HUDEP-2 (cell line): Measurements from ENCODE around the gene HS6ST3.
A peak's percentile ranks its signal among the peaks of the same experiment; 100 is the strongest.
"Not testable (repeated sequence)": the region's sequence is repeated elsewhere in the genome, so short reads cannot be mapped to it uniquely, and the experiment has no call there.

Source experiments
- DNase-seq, 76 experiments: peaks; one replicate each; lab custom pipeline; 2025; ENCODE audit not compliant: unreplicated experiment in 76 of 76; lab: John Stamatoyannopoulos, UW

Gene HS6ST3

DNA sequence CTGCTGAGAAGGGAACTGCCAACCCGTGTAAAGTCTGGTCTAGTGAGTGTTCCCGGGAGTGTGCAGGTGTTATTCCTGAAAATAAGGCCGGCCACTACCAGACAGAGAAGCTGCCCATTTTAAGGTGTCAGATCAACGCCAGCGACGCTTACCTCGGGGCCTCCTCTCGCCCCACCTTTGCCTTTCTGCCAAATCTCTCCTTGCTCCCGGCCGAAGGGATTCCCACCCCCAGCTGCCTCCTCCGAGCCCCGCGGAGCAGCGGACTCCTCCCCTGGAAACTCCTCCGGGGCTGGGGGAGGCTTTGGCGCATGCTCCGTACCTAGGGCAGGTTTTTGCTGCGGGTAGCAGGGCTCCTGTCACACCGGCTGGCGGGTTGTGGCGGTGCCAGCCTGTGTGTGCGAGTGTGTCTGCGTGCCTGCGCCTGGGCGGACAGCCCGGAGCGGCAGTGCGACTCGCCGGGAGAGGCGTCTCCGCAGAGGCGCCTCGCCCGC, at the start of gene HS6ST3:
Gene HS6ST3, plus strand, starts transcription at position 359 of the 491 bp plus-strand sequence.
- DNase-seq: peak in 3 of 76 experiments; percentile 4 to 11 (median 8)

DNA sequence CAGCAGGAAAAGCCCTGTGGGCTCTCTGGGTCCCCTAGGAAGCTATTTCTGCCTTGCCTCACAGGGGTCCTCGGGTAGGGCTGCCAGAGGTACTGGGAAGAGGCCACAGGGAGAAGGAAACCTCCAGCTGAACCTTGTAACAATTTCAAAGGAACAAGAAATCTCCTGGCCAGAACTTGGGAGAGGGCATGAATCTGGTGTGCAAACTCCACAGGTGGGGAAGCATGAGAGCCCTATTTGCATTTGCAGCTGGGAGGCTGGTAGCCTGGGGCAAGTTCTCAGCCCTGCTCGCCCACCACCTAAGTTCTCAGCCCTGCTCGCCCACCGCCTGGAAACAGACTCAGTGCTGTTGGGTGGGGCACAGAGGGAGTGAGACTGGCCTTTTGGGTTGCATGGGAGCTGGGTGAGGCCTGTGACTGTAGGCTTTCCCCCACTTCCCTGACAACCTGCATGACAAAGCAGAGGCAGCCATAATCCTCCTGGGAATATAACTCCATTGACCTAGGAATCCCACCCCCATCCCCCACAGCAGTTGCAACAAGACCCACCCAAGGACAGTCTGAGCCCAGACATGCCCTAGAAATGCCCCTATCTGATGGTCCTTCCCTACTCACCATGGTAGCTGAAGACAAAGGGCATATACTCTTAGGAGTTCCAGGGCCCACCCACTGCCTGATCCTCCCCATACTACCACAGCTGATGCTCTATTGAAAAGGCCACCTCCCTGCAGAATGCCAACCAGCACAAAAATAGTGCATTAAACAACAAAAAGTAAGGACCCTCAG, 48.4 kb upstream of the HS6ST3 start:
- DNase-seq: no peak

DNA sequence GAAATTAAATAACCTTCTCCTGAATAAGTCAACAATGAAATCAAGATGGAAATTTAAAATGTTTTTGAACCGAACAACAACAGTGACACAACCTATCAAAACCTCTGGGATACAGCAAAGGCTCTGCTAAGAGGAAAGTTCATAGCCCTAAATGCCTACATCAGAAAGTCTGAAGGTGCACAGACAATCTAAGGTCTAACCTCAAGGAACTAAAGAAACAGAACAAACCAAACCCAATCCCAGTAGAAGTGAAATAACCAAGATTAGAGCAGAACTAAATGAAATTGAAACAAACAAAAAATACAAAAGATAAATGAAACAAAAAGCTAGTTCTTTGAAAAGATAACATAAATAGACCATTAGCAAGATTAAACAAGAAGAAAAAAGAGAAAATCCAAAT, 45.7 kb upstream of the HS6ST3 start:
- DNase-seq: no peak

DNA sequence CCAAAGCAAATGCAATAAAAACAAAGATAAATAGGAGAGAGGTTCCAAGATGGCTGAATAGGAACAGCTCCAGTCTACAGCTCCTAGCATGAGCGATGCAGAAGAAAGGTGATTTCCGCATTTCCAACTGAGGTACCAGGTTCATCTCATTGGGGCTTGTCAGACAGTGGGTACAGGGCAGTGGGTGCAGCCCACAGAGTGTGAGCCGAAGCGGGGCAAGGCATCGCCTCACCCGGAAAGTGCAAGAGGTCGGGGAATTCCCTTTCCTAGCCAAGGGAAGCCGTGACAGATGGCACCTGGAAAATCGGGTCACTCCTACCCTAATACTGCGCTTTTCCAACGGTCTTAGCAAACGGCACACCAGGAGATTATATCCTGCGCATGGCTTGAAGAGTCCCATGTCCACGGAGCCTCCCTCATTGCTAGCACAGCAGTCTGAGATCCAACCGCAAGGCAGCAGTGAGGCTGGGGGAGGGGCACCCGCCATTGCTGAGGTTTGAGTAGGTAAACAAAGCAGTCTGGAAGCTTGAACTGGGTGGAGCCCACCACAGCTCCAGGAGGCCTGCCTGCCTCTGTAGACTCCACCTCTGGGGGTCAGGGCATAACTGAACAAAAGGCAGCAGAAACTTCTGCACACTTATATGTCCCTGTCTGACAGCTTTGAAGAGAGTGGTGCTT, 43.3 kb upstream of the HS6ST3 start:
- DNase-seq: not testable (repeated sequence)

DNA sequence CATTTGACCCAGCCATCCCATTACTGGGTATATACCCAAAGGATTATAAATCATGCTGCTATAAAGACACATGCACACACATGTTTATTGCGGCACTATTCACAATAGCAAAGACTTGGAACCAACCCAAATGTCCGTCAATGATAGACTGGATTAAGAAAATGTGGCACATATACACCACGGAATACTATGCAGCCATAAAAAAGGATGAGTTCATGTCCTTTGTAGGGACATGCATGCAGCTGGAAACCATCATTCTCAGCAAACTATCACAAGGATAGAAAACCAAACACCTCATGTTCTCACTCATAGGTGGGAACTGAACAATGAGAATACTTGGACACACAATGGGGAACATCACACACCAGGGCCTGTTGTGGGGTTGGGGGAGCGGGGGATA, 39.0 kb upstream of the HS6ST3 start:
- DNase-seq: not testable (repeated sequence)

DNA sequence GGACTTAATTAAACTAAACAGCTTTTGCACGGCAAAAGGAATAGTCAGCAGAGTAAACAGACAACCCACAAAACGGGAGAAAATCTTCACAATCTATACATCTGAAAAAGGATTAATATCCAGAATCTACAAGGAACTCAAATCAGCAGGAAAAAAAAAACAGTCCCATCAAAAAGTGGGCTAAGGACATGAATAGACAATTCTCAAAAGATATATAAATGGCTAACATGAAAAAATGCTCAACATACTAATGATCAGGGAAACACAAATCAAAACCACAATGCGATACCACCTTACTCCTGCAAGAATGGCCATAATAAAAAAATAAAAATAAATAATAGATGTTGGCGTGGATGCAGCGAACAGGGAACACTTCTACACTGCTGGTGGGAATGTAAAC, 38.4 kb upstream of the HS6ST3 start:
- not testable (repeated sequence) for DNase-seq

DNA sequence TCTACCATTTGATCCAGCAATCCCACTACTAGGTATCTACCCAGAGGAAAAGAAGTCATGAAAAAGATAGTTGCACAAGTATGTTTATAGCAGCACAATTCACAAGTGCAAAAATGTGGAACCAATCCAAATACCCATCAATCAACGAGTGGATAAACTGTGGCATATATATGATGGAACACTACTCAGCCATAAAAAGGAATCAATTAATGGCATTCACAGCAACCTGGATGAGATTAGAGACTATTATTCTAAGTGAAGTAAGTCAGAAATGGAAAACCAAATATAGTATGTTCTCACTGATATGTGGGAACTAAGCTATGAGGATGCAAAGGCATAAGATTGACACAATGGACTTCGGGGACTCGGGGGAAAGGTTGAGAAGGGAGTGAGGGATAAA, 38.0 kb upstream of the HS6ST3 start:
- not testable (repeated sequence) for DNase-seq

DNA sequence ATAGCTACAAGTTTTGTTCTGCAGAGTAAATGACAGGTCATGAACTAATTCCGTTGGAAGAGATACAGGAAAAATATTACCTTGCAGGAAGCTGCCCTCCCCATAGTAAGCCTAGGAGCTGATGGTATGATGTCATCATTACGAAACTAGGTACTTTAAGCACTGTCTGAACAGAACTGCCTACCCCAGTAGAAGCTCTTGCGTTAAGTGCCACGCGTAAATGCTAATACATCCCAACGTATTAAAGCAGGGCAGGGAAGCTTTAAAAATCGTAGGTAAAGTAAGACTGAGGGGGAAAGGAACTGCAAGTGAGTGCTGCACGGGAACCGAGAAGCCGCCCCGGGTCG, 37.3 kb upstream of the HS6ST3 start:
- peak in 18 of 76 experiments; percentile 2 to 57 (median 15) for DNase-seq

DNA sequence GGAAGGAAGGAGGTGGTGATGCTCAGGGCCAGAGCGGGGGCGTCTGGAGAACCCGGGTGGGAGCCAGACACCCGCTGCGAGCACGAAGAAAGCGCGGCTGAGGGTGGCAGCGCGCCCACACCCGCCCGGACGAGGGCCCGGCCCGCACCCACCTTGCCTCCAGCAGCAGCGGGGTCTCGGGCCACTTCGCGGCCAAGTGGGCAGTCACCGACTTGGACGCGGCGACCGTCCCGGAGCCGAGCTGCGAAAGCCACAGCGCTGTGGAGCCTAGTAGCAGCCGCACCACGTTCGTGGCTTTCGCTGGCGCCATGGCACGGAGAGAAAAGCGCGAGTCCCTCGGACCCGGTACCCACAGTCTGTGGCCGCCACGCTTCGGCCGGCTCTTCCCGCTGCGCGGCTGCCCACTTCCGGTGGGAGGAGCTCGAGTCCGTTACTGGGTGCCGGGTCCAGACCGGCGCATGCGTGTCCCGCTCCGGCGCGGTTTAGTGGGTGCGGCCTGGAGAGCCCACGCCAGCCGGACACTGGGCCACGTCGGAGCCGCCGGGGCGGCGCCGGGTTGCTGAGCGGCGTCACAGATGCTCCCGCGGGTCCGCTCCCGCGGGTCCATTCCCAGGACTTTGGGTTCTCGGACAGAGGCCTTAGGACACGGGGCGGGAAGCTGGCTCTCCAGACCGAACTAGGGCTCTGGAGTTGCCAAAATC, 36.8 kb upstream of the HS6ST3 start, which contains the start of gene UGGT2:
Gene UGGT2, minus strand, starts transcription at position 399 of the 701 bp plus-strand sequence. Its CDS starts 89 bp downstream, at position 310.
- DNase-seq: peak in 75 of 76 experiments; percentile 17 to 92 (median 79)

DNA sequence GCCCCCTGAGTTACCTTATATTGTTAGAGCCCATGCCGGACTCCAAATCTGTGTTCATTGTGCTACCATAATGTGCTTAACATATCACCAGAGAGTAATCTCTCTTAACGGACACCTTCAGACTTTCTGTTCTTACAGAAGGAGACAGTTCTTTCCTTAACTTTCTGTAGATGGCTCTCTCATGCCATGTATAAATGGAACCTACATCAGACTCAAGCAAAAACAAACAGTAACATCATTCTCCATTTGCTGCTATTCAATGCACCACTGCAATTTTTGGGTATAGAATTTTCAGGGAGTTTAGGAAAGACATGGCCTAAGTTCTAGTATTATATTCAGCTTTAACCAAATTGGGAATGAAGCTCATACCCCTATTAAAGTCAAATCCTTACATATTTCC, 24.1 kb upstream of the HS6ST3 start:
- DNase-seq: no peak

DNA sequence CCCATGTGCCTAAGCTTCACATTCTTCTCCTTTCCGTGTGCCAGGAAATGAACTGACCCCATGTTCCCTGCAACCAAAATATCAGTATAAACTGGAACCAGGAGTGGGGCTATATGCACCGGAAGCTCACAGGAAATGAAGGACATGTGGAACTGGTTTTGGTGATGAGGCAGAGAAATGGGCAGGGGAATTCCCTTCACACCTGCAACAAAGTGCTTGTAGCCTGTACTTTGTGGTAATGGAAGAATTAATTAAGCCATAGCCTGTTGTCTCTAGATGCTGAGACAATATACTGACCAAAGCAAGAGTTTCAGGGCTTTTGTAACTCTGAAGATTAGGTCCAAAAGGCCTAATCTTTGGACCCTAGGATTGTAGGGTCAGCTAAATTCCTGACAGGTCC, 21.2 kb upstream of the HS6ST3 start:
- no peak for DNase-seq

DNA sequence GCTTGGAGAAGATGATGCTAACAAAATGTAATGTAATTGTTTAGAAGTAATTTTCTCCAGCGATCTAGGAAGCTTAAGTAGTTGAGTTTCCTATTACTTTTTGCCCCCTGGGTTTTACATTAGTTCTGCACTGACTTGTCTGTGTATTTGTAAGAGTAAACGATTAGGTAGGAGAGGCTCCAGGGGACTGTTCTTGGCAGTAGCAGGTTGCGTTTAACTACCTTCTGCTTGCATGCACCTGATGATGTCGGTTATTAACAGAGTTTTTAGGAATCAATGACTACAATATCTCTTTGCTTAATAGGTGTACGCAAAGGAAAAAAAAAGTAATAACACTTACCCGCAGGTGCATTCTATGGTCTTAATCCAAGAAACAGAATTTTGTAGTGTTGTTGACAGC, 18.4 kb upstream of the HS6ST3 start:
- DNase-seq: no peak

DNA sequence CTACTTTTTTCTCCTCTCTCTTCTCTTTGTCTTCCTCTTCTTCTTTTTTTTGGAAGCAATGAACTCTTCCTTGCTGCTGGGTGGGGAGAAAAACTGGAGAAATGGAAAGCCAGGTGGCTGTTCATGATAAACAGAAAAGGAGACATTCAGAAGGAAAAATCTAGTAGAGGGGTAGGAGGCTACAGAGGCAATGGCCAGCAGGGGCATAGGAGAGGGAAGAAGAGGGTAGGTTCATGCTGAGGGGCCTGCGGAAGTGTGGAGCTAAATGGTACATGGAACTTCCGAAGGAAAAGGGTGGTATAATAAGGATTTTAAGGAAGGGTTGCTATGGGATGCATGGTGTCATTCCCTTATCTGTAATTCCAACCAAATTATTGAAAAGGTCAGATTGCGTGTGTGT, 17.5 kb upstream of the HS6ST3 start:
- no peak for DNase-seq

DNA sequence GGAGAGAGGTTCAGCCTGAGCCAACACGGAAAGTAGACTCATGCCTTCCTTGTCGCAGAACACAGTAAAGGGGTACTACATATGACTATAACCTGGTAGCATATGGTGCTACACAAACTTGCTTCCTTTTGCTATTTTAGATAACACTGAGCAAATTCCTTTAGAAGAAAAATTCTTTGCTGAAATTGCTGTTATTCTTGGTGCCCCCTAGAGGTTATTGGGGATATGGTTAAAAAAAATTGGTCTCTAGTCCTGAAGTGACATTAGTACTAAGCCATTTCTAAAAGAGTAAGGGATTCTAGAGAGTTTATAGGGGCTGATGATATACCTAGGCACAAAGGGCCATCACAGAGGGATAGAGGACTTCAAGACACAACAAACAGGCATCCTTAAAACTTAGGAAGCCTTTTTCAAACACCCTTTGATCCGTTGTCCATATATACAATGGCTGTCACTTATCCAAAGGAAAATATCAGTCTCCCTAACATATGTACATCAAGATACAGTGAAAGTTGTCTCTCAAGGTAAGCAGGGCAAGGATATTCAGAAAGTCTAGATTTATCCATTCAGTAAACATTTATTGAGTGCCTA, 13.9 kb upstream of the HS6ST3 start:
- DNase-seq: peak in 7 of 76 experiments; percentile 1 to 13 (median 4)

DNA sequence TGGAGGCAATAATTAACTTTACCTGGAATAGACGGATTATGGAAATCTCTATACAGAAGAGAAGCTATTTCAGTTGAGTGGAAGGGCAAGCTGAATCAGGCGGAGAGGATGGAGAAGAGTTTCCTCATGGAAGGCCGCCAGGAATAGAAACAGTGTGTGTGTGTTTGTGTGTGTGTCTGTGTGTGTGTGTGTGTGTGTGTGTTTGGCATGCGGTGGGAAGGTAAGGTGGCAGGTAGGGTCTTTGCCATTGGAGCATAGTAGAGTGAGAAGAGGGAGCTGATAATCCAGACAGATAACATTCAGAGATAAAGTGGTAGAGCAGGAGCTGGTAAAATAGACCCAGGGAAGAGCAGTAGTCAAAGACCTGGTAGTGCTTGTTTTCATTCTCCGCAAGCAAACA, 9.2 kb upstream of the HS6ST3 start:
- no peak for DNase-seq

DNA sequence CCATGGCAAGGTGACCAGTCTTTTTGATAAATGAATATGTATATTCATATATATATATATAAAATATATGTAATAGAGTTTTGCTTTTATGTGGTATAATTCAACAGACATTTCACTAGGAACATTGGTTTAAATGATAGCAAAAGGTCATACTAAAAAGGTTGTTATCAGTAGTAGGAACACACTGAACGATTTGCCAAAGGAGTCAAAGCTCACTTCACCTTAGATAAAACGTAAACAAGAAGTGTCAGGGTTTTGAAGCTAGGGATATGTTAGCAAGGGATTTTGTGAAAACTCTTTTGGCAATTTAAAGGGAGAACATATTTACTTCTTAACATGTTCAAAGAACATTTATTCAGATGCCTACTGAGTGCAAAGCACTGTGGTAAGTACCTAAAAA, 8.0 kb upstream of the HS6ST3 start:
- DNase-seq: no peak

DNA sequence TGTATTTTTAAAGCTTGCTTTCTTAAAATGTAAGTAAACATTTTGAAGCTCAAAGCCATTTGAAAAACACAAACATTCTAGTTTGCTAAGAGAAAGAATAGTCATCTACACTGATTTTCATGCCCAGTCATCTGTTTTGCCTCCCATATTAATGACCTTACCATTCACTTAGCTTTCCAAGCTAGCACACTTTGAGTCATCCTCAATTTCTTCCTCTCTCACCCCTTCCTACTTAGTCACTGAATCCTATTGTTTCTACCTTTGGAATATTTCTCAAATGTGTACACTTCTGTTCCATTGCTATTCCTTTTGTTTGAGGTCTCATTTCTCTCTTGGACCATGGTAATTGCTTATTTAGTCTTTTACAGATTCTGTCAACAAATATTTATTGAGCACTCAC, 7.3 kb upstream of the HS6ST3 start:
- DNase-seq: no peak

DNA sequence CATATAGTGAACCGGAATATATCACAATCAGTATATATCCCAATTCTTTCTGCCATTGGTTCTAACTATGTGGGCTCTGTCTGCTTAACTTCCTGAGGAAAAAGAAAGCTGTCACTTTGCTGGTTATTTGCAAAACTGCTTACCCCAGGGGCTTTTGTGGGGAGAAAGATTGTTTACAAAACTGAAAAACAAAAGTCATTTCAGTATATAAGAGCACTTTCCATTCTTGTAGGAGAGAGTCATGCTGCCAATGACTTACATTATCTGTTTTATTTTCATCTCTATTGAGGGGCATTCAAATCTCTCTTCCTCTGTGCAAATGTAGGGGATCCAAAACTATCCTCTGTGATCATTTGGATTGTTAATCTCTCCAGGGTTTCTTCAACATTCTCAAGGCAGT, 3.2 kb upstream of the HS6ST3 start:
- no peak for DNase-seq

DNA sequence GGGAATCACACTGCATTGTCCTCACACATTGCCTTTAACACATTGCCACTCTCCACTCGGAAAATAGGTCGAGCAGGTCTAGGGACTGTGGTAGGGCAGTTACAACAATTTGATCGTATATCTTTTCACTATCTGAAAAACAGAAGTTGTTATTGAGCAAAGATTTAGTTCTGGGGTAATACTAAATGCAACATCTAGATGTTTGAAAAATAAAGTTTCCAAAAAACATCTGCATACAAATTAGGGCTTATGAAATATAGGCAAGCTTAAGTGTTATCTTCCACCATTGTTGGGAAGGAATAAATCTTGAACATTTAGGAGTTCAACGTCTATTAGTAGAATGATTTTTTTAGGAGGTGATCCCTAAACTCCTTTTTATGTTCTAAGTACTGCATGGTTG, 768 bp upstream of the HS6ST3 start:
- no peak for DNase-seq

DNA sequence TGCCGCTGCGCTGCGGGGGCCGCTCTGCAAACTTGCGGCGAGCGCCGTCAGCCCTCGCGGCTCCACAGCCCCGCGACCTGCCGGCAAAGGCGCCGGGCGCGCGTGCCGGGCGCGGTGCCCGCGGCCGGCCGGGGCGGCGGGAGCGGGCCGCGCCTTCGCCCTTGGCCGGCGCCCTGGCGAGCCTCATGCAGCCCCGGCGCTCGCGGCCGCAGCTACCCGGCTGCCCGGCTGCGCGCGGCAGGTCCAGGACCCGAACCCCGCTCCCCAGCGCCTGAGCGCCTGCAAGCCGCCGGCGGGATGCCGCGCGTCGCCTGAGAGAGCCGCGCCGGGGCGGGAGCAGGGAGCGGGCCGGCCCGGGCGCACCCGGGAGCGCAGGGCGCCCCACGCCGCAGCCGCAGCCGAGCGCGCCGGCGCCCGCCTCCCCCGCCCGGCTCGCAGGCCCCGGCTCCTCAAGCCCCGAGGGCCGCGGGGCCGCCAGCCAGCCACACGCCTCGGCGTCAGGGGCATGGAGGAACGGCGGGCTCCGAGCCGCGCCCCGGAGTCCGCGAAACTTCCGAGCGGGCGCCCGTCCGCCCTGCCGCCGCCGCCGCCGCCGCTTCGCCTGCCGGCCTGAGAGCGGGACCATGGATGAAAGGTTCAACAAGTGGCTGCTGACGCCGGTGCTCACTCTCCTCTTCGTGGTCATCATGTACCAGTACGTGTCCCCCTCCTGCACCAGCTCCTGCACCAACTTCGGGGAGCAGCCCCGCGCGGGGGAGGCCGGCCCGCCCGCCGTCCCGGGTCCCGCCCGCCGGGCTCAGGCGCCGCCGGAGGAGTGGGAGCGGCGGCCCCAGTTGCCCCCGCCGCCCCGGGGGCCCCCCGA, 564 bp downstream of the HS6ST3 start:
- peak in 2 of 76 experiments; percentile 2 to 8 for DNase-seq
